ENCODE data around the gene KIR3DL2.

DNA sequence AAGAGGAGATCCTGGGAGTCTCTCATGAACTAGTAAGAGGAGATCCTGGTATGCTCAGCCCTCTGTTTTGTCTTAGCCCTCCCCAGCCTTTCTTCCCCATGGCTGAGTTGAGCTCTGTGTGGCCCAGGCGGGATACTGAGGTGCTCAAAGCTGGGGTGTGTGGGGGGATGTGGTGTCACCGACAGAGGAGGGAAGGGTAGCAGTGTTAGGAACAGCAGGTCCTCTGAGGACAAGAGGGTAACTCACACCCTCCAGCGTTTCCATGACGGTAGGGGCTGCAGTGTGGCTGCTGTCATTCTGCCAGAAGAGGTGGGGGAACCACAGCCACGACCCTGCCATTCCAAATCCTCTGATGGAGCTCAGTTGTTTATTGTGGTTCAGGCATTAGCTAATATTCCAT, 46.1 kb upstream of the KIR3DL2 start:
- TF ChIP-seq POLR2A (IDR thresholded peaks at IDR 0.05), result no peak
- TF ChIP-seq, protein P1, sequence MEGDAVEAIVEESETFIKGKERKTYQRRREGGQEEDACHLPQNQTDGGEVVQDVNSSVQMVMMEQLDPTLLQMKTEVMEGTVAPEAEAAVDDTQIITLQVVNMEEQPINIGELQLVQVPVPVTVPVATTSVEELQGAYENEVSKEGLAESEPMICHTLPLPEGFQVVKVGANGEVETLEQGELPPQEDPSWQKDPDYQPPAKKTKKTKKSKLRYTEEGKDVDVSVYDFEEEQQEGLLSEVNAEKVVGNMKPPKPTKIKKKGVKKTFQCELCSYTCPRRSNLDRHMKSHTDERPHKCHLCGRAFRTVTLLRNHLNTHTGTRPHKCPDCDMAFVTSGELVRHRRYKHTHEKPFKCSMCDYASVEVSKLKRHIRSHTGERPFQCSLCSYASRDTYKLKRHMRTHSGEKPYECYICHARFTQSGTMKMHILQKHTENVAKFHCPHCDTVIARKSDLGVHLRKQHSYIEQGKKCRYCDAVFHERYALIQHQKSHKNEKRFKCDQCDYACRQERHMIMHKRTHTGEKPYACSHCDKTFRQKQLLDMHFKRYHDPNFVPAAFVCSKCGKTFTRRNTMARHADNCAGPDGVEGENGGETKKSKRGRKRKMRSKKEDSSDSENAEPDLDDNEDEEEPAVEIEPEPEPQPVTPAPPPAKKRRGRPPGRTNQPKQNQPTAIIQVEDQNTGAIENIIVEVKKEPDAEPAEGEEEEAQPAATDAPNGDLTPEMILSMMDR (IDR thresholded peaks at IDR 0.05), result no peak
- no peak for TF ChIP-seq EP300 (IDR thresholded peaks at IDR 0.05; ENCODE audit: low read depth)
